ENCODE results near the gene LAMC3.

- TF ChIP-seq EZH2 (IDR thresholded peaks at IDR 0.05; ENCODE audit: low read length, unreplicated experiment) (no peak), CTCF (conservative IDR thresholded peaks at IDR 0.05; ENCODE audit: low read depth, low read length) (no peak), EZH2phosphoT487 (IDR thresholded peaks at IDR 0.05; ENCODE audit: borderline replicate concordance, low read length) (no peak)
Measured at GRCh38 chr9:130975932-130976841, 32.8 kb upstream of the LAMC3 start.
